ENCODE data around the gene SYT4. TPM values are rescaled to one million over a fixed set of nuclear protein-coding genes. Genes with fewer than 3 reads are reported as not detected.

The SYT4 gene, protein sequence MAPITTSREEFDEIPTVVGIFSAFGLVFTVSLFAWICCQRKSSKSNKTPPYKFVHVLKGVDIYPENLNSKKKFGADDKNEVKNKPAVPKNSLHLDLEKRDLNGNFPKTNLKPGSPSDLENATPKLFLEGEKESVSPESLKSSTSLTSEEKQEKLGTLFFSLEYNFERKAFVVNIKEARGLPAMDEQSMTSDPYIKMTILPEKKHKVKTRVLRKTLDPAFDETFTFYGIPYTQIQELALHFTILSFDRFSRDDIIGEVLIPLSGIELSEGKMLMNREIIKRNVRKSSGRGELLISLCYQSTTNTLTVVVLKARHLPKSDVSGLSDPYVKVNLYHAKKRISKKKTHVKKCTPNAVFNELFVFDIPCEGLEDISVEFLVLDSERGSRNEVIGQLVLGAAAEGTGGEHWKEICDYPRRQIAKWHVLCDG
- under 1 TPM in 1 of 4 donors, not detected in 3; 0.65 TPM for total RNA-seq

DNA sequence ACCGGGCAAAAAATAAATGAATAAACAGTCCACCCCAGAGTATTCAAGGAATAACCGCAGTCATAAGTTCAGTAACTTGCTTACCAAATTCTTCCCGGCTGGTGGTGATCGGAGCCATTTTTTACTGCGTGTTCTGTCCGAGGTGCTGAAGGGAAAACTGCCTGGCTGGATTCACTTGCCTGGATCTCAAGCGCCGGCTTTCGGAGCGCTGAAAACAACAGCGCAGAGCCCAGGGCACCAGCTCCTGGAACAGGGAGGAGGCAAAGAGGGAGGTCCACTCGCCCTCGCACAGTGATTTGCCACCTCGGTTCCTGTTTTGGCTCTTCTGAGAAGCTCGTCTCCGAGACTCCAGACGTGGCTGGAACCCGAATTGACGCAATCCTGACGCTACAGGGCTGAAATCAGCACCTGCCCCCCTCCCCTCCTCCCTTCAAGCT lies at the start of gene SYT4:
SYT4 (minus strand) TSS at position 327 of the 437 bp plus-strand sequence; CDS start at position 118, 209 bp downstream.
- TF ChIP-seq, protein P1, sequence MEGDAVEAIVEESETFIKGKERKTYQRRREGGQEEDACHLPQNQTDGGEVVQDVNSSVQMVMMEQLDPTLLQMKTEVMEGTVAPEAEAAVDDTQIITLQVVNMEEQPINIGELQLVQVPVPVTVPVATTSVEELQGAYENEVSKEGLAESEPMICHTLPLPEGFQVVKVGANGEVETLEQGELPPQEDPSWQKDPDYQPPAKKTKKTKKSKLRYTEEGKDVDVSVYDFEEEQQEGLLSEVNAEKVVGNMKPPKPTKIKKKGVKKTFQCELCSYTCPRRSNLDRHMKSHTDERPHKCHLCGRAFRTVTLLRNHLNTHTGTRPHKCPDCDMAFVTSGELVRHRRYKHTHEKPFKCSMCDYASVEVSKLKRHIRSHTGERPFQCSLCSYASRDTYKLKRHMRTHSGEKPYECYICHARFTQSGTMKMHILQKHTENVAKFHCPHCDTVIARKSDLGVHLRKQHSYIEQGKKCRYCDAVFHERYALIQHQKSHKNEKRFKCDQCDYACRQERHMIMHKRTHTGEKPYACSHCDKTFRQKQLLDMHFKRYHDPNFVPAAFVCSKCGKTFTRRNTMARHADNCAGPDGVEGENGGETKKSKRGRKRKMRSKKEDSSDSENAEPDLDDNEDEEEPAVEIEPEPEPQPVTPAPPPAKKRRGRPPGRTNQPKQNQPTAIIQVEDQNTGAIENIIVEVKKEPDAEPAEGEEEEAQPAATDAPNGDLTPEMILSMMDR (IDR thresholded peaks at IDR 0.05; ENCODE audit: low read depth): no peak

DNA sequence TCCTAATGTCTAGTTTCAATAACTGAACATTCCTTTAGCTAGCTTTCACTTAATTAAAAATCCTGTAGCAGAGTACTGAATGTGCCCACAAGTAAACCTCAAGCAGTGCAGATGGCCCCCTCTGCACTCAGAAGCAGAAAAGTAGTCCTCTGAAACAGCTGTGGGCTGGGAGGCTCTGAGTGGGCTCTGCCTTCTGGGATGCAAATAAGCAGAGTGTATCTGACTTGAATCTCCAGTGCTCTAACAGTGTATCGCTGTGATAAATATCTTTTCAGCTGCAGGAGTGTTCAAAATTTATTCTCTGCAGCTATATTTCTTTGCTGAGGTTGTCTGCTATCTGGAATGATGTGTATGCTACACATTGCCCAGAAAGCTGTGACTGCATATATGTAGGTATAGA lies 44.8 kb upstream of the SYT4 start:
- TF ChIP-seq, protein P1 (IDR thresholded peaks at IDR 0.05; ENCODE audit: low read depth): no peak

DNA sequence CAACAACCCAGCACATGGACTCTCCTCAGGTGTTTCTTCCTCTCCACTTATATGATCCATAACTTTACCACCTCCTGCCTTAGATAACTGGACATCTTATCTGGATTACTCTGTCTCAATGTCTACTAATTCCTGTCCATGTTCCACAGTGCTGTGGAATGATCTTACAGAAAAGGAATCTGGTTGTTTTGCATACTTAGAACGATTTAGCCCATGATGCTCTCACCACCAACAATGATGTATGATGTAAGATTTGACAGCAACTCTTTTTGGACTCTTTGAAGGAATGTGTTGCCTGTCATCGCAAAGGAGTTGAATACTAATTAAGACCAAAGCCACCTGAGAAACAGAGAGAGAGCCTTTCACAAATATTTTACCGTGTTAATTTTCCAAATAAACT lies 37.7 kb upstream of the SYT4 start:
- TF ChIP-seq, protein P1 (IDR thresholded peaks at IDR 0.05; ENCODE audit: low read depth): no peak

DNA sequence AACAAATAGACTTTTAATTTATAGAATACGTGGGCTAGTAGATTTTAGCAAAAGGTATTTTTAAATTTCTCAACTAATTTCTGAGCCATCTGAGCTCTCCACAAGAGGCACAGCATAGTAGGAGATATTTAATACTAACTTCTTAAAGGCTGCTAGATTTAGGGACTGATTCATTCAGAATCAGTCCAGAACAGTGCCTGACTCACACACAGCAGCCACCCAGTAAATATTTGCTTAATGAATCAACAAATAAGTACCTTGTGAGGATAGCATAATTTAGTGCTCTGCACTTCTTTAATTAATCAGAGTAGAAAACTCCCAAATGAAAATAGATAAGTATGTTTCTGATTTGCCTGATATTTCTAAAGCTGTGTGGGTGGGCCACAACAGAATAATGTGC lies 35.6 kb upstream of the SYT4 start:
- TF ChIP-seq, protein P1 (IDR thresholded peaks at IDR 0.05; ENCODE audit: low read depth): no peak

DNA sequence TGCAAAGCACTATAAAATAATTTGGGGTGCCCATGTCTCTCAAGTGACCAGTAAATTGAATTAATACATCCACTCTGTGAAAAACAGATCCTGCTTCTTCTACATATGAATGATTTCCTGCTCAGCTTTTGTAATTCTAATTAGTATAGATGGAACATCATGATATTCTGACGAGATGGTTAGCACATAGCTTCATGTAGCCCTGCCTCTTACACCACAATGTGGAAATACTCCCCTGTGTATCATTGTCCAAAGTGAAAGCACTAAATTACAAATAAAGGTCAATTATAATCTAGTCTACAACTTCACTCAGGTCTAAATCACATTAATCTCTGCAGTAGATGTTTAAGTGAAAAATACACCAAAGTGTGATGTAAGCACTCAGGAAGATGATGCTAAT lies 32.9 kb upstream of the SYT4 start:
- TF ChIP-seq, protein P1 (IDR thresholded peaks at IDR 0.05; ENCODE audit: low read depth): no peak

DNA sequence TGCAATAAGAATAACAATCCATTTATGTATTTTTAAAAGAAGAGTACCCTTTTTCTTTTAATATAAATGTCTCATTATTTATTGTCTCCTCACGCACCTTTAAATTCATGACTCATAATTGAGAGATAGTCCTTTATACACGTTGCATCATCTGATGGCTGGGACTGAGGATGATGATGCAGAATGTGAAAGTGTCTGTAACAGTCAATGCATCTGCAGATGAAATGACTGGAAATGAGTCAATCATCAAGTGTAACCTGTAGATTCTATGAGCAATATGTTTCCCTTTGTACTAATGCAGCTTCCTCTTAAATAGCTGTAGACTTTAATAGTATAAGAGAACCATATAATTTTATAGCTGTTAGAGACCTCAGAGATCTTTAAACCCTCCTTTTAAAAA lies 26.1 kb upstream of the SYT4 start:
- TF ChIP-seq, protein P1 (IDR thresholded peaks at IDR 0.05; ENCODE audit: low read depth): no peak

DNA sequence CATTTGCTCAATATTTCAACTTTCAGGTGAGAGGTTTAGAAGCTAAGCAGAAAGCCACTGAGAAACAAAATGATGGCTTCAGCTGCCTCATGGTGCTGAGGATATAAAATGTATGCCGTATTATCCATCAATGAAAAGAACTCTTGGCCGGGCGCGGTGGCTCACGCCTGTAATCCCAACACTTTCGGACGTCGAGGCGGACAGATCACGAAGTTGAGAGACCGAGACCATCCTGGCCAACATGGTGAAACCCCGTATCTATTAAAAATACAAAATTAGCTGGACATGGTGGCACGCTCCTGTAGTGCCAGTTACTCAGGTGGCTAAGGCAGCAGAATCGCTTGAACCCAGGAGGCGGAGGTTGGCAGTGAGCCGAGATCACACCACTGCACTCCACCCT lies 6.0 kb upstream of the SYT4 start:
- TF ChIP-seq, protein P1 (IDR thresholded peaks at IDR 0.05; ENCODE audit: low read depth): no peak
